ENCODE data around the gene C1orf198.

The C1orf198 gene

DNA sequence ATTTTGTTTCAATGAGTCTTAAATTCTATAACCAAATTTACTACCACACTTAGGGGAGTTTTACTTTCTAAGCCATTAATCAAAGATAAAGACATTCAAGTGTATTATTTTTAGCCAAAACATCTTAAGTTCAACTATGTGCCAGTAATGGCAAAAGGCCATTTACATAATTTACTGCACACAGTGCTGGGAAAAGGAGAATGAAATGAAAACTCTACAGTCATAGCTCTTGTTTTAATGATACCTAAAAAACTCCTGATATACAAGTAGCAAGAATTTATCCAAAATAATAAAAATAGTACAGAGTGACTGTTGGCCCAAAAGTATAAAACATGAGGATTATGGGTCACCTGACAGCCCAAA lies 42.4 kb upstream of the C1orf198 start:
- no peak for DNase-seq
- H2BK120ac ChIP-seq (ENCODE audit: low read depth, low read length), result no peak overlapping the region
- no peak overlapping the region for H3K56ac ChIP-seq (ENCODE audit: low read length)
- H3K27ac ChIP-seq (ENCODE audit: low read depth, low read length), result no peak overlapping the region
- H4K8ac ChIP-seq (ENCODE audit: low read depth, low read length), result no peak overlapping the region
- H3K4me3 ChIP-seq (ENCODE audit: low read length), result no peak overlapping the region
- no peaks in the 10 kb centered on the region for H3K79me2 ChIP-seq (ENCODE audit: control insufficient read depth, insufficient read depth, low read length)
- H3K27me3 ChIP-seq (ENCODE audit: insufficient read depth, low read length, poor library complexity), result no peaks in the 10 kb centered on the region
- H3K79me1 ChIP-seq (ENCODE audit: low read length), result no peaks in the 10 kb centered on the region
- no peak overlapping the region for H2BK15ac ChIP-seq (replicated peaks; ENCODE audit: low read depth)
- H2BK5ac ChIP-seq (ENCODE audit: low read length), result no peak overlapping the region
- H3K23ac ChIP-seq (ENCODE audit: low read length), result no peak overlapping the region
- no peak overlapping the region for H3K9ac ChIP-seq (ENCODE audit: low read length)
- no peak overlapping the region for H3K18ac ChIP-seq (ENCODE audit: low read length)
- H2AK5ac ChIP-seq (ENCODE audit: low read length), result no peak overlapping the region
- no peak overlapping the region for H3K4me2 ChIP-seq (ENCODE audit: low read length)
- no peak overlapping the region for H4K5ac ChIP-seq (ENCODE audit: low read length)
- no peaks in the 10 kb centered on the region for H3K4me1 ChIP-seq (ENCODE audit: control insufficient read depth, low read depth, low read length)
- H3K4ac ChIP-seq (ENCODE audit: low read depth, low read length), result no peak overlapping the region
- H3K36me3 ChIP-seq (ENCODE audit: control insufficient read depth, insufficient read depth, low read length), result no peaks in the 10 kb centered on the region

DNA sequence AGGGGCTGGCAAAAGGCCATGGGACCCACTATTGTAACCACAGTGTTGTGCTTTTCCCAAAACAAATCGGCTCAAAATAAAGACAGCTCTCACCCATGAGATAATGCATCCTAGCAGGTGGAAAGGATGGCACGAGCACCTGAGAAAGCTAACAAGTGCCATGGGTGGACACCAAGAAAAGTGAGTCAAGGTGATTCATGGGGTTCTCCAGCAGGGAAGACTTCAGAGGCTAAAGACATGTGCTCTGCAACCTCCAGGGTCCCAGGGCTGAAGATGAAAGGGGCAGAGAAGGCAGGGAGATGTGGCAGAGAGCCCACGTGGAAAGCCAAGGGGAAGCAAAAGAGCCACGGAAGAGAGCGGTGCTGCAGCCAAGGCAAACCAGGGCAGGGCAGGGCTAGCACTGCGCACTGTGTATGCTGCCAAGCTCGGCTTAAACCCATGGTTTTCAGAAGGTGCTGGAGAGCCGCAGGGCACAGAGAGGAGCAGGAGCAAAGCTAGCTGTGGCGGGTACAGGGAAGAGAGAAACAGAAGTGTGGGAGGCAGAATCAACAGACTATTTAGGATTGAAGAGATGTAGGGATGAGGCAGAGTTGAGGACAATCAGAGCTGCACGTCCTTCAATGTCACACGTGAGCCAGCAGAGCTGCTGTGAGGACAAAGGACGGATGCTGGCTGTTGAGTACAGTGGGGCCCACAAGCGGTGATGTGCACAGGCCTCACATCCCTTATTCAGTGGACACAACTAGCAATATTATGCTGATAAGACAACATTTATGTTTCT lies 41.8 kb upstream of the C1orf198 start:
- Histone ChIP-seq H3K4me1 (ENCODE audit: control insufficient read depth, low read depth, low read length) (no peaks in the 10 kb centered on the region), H2BK120ac (ENCODE audit: low read depth, low read length) (no peak overlapping the region), H3K27me3 (ENCODE audit: insufficient read depth, low read length, poor library complexity) (no peaks in the 10 kb centered on the region), H3K9ac (ENCODE audit: low read length) (no peak overlapping the region), H4K8ac (ENCODE audit: low read depth, low read length) (no peak overlapping the region), H3K4me3 (ENCODE audit: low read length) (no peak overlapping the region), H2BK5ac (ENCODE audit: low read length) (no peak overlapping the region), H3K4ac (ENCODE audit: low read depth, low read length) (no peak overlapping the region), H3K23ac (ENCODE audit: low read length) (no peak overlapping the region), H3K36me3 (ENCODE audit: control insufficient read depth, insufficient read depth, low read length) (no peaks in the 10 kb centered on the region), H2AK5ac (ENCODE audit: low read length) (no peak overlapping the region), H2BK15ac (replicated peaks; ENCODE audit: low read depth) (no peak overlapping the region), H3K79me1 (ENCODE audit: low read length) (no peaks in the 10 kb centered on the region), H3K27ac (ENCODE audit: low read depth, low read length) (no peak overlapping the region), H3K79me2 (ENCODE audit: control insufficient read depth, insufficient read depth, low read length) (no peaks in the 10 kb centered on the region), H3K56ac (ENCODE audit: low read length) (no peak overlapping the region), H3K18ac (ENCODE audit: low read length) (no peak overlapping the region), H3K4me2 (ENCODE audit: low read length) (no peak overlapping the region), H4K5ac (ENCODE audit: low read length) (no peak overlapping the region)
- WGBS (ENCODE audit: extremely low coverage, insufficient coverage, low lambda C conversion rate), result no CpG with 5 or more reads among the region's 13 CpGs
- DNase-seq, result no peak

DNA sequence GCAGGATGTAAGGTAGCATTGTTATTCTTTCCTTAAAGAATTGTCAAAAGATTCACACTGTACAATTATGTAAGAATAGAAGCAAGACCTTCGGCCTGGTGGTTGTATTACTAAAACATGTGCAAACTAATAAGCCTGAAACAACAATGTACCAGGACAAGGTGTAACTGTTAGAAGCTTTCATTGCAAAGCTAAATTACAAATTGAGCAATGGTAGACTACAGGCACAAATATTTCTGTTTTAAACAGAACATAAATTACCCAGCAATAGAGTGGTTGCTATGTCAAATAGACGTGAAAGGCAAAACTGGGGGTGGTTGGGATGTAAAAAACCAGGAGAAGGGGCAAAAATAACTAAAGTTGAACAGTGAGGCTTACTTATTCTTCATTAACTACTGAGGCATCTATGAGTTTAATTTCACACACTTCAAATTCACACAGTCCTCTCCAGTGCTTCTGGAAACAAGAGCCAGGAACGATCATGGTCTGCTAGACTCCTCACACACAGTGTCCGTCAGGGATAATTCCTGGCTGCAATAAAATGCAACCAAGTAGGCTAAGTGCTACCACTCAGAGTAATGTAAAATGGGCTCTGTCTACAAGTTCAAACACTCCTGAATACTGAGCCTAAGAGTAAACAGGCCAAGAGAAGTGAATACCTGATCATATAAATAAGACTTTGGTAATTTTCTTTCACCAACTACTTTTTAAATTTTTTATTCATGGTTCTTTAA lies 39.3 kb upstream of the C1orf198 start:
- Histone ChIP-seq H3K36me3 (ENCODE audit: control insufficient read depth, insufficient read depth, low read length) (no peaks in the 10 kb centered on the region), H3K56ac (ENCODE audit: low read length) (no peak overlapping the region), H3K4me3 (ENCODE audit: low read length) (no peak overlapping the region), H4K5ac (ENCODE audit: low read length) (no peak overlapping the region), H3K23ac (ENCODE audit: low read length) (no peak overlapping the region), H3K4me2 (ENCODE audit: low read length) (no peak overlapping the region), H4K8ac (ENCODE audit: low read depth, low read length) (no peak overlapping the region), H3K4ac (ENCODE audit: low read depth, low read length) (no peak overlapping the region), H3K18ac (ENCODE audit: low read length) (no peak overlapping the region), H3K27me3 (ENCODE audit: insufficient read depth, low read length, poor library complexity) (no peaks in the 10 kb centered on the region), H3K79me1 (ENCODE audit: low read length) (no peaks in the 10 kb centered on the region), H3K4me1 (ENCODE audit: control insufficient read depth, low read depth, low read length) (no peaks in the 10 kb centered on the region), H3K27ac (ENCODE audit: low read depth, low read length) (no peak overlapping the region), H2BK5ac (ENCODE audit: low read length) (no peak overlapping the region), H2BK15ac (replicated peaks; ENCODE audit: low read depth) (no peak overlapping the region), H2BK120ac (ENCODE audit: low read depth, low read length) (no peak overlapping the region), H3K9ac (ENCODE audit: low read length) (no peak overlapping the region), H2AK5ac (ENCODE audit: low read length) (no peak overlapping the region), H3K79me2 (ENCODE audit: control insufficient read depth, insufficient read depth, low read length) (no peaks in the 10 kb centered on the region)
- WGBS (ENCODE audit: extremely low coverage, insufficient coverage, low lambda C conversion rate), result no CpG with 5 or more reads among the region's 4 CpGs
- DNase-seq, result no peak

DNA sequence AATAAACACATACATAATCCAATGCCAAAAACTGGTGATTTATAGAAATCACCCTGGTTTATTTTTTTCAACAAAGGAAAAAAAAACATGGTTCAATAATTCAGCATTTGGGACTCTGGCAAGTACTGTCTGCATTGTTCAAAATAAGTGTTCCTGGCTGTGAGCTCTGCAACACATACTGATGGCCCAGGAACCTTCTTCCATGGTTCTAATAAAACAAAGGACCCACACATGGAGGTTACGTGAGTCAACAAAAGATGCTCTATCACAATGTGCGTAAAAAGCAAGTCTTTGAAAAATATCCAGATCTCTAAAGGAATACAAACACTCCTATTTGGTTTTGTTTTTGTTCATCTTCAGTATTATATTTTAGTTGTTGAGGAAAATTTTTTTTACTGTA lies 37.9 kb upstream of the C1orf198 start:
- Histone ChIP-seq H2BK120ac (ENCODE audit: low read depth, low read length) (no peak overlapping the region), H3K36me3 (ENCODE audit: control insufficient read depth, insufficient read depth, low read length) (no peaks in the 10 kb centered on the region), H3K23ac (ENCODE audit: low read length) (no peak overlapping the region), H4K5ac (ENCODE audit: low read length) (no peak overlapping the region), H2BK15ac (replicated peaks; ENCODE audit: low read depth) (no peak overlapping the region), H3K79me2 (ENCODE audit: control insufficient read depth, insufficient read depth, low read length) (no peaks in the 10 kb centered on the region), H3K4me2 (ENCODE audit: low read length) (no peak overlapping the region), H3K4ac (ENCODE audit: low read depth, low read length) (no peak overlapping the region), H3K4me1 (ENCODE audit: control insufficient read depth, low read depth, low read length) (no peaks in the 10 kb centered on the region), H3K4me3 (ENCODE audit: low read length) (no peak overlapping the region), H3K56ac (ENCODE audit: low read length) (no peak overlapping the region), H2AK5ac (ENCODE audit: low read length) (no peak overlapping the region), H3K18ac (ENCODE audit: low read length) (no peak overlapping the region), H4K8ac (ENCODE audit: low read depth, low read length) (no peak overlapping the region), H3K27me3 (ENCODE audit: insufficient read depth, low read length, poor library complexity) (no peaks in the 10 kb centered on the region), H3K79me1 (ENCODE audit: low read length) (no peaks in the 10 kb centered on the region), H2BK5ac (ENCODE audit: low read length) (no peak overlapping the region), H3K27ac (ENCODE audit: low read depth, low read length) (no peak overlapping the region), H3K9ac (ENCODE audit: low read length) (no peak overlapping the region)
- no CpG with 5 or more reads among the region's 2 CpGs for WGBS (ENCODE audit: extremely low coverage, insufficient coverage, low lambda C conversion rate)
- DNase-seq, result no peak

DNA sequence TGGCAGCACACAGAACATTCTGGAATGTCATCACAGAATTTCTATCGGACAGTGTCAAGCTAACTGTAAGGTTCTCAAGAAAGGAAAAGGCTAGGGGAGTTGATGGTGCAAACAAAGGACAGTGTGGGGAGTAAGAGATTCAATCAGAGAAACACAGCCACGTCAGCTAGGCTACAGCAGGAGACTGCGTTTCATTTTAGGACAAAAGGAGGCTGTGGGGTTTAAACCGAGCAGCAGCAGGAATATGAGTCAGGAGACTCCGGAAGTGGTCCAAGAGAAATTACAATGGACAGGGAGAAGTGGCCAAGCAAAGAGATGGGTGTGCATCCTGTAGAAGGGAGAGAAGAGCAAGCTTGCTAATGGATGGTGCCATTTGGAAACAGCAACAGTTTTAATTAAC lies 37.4 kb upstream of the C1orf198 start:
- H3K27ac ChIP-seq (ENCODE audit: low read depth, low read length), result no peak overlapping the region
- no peaks in the 10 kb centered on the region for H3K79me1 ChIP-seq (ENCODE audit: low read length)
- H3K18ac ChIP-seq (ENCODE audit: low read length), result no peak overlapping the region
- no peak overlapping the region for H3K9ac ChIP-seq (ENCODE audit: low read length)
- H2BK5ac ChIP-seq (ENCODE audit: low read length), result no peak overlapping the region
- no peaks in the 10 kb centered on the region for H3K27me3 ChIP-seq (ENCODE audit: insufficient read depth, low read length, poor library complexity)
- H4K5ac ChIP-seq (ENCODE audit: low read length), result no peak overlapping the region
- H4K8ac ChIP-seq (ENCODE audit: low read depth, low read length), result no peak overlapping the region
- H3K36me3 ChIP-seq (ENCODE audit: control insufficient read depth, insufficient read depth, low read length), result no peaks in the 10 kb centered on the region
- H3K4me1 ChIP-seq (ENCODE audit: control insufficient read depth, low read depth, low read length), result no peaks in the 10 kb centered on the region
- H3K4me3 ChIP-seq (ENCODE audit: low read length), result no peak overlapping the region
- no peak overlapping the region for H3K23ac ChIP-seq (ENCODE audit: low read length)
- DNase-seq, result no peak
- H3K4me2 ChIP-seq (ENCODE audit: low read length), result no peak overlapping the region
- no peak overlapping the region for H3K56ac ChIP-seq (ENCODE audit: low read length)
- H2BK120ac ChIP-seq (ENCODE audit: low read depth, low read length), result no peak overlapping the region
- no peak overlapping the region for H3K4ac ChIP-seq (ENCODE audit: low read depth, low read length)
- no CpG with 5 or more reads among the region's 5 CpGs for WGBS (ENCODE audit: extremely low coverage, insufficient coverage, low lambda C conversion rate)
- no peak overlapping the region for H2BK15ac ChIP-seq (replicated peaks; ENCODE audit: low read depth)
- H2AK5ac ChIP-seq (ENCODE audit: low read length), result no peak overlapping the region
- no peaks in the 10 kb centered on the region for H3K79me2 ChIP-seq (ENCODE audit: control insufficient read depth, insufficient read depth, low read length)

Measured in mesendoderm (in vitro differentiated cells).